K562 (cell line): ENCODE measurements around the gene KCNK4.

Experiments
- CREB3L1 ChIP-seq: fragments of 450-650 bp; IDR thresholded peaks from 2 replicates; pipeline ENCODE4 v1.6.1; 2014; ENCODE audit warnings: low read depth, mild to moderate bottlenecking, moderate library complexity, borderline replicate concordance
- ETS1 ChIP-seq: conservative IDR thresholded peaks from 2 replicates; pipeline ENCODE4 v1.6.1; 2011; ENCODE audit warnings: low read depth, mild to moderate bottlenecking, low read length; ENCODE audit not compliant: control insufficient read depth
- EZH2 ChIP-seq: IDR thresholded peaks from 2 replicates; pipeline ENCODE4 v1.6.1; 2012; ENCODE audit warnings: low read depth, mild to moderate bottlenecking, inconsistent platforms, low read length, borderline replicate concordance
- FOXO4 ChIP-seq: fragments of 450-650 bp; formaldehyde crosslinking; IDR thresholded peaks from 2 replicates; pipeline ENCODE4 v1.4.0; 2020; ENCODE audit warnings: mild to moderate bottlenecking, moderate library complexity
- KLF16 ChIP-seq: IDR thresholded peaks from 2 replicates; pipeline ENCODE4 v1.6.1; 2016; ENCODE audit warnings: antibody characterized with exemption
- MAX ChIP-seq: sonication (generic); formaldehyde crosslinking; IDR thresholded peaks from 2 replicates; pipeline ENCODE4 v1.9.0; 2022; ENCODE audit warnings: mild to moderate bottlenecking, missing genetic modification reagents
- MXI1 ChIP-seq: IDR thresholded peaks from 2 replicates; pipeline ENCODE4 v1.6.1; 2011; ENCODE audit warnings: low read depth, mild to moderate bottlenecking, improper control_type of control experiment, low read length
- POLR2AphosphoS5 ChIP-seq: IDR thresholded peaks from 2 replicates; pipeline ENCODE4 v1.6.1; 2011; ENCODE audit warnings: mild to moderate bottlenecking, low read depth, low read length, moderate library complexity; ENCODE audit not compliant: control insufficient read depth, insufficient read depth
- TCF7 ChIP-seq: sonication (generic); IDR thresholded peaks from 2 replicates; pipeline ENCODE4 v1.6.1; 2016; ENCODE audit warnings: antibody characterized with exemption, borderline replicate concordance
- ZBTB40 ChIP-seq, 2 experiments: fragments of 450-650 bp in 1 of 2; sonication (generic) in 1 of 2; formaldehyde crosslinking in 1 of 2; IDR thresholded peaks; 2 replicates each; pipeline versions ENCODE4 v1.7.1 to v1.9.0; 2016 to 2022; ENCODE audit warnings: inconsistent platforms in 1 of 2, mild to moderate bottlenecking in 1 of 2, missing genetic modification reagents in 1 of 2
- ZNF282 ChIP-seq: sonication (generic); formaldehyde crosslinking; IDR thresholded peaks from 2 replicates; pipeline ENCODE4 v1.8.1; 2023; ENCODE audit warnings: missing genetic modification reagents
- ZNF561 ChIP-seq: fragments of 450-650 bp; formaldehyde crosslinking; conservative IDR thresholded peaks from 2 replicates; pipeline ENCODE4 v1.4.0; 2020; ENCODE audit warnings: mild to moderate bottlenecking, moderate library complexity

- TF ChIP-seq ETS1 (no peak), EZH2 (no peak), ZBTB40 (IDR thresholded peaks at IDR 0.05) (no peak), ZBTB40 (CRISPR knock-in tag; IDR thresholded peaks at IDR 0.05) (no peak), CREB3L1 (no peak), FOXO4 (CRISPR knock-in tag) (no peak), MAX (CRISPR knock-in tag) (no peak), MXI1 (no peak), POLR2AphosphoS5 (no peak), ZNF561 (CRISPR knock-in tag) (no peak), ZNF282 (CRISPR knock-in tag) (no peak), KLF16 (no peak), TCF7 (no peak)
Measured at GRCh38 chr11:64337538-64338249, 46.6 kb downstream of the KCNK4 start.
